Epidermal melanocyte (primary cell): Measurements from ENCODE around the gene MIGA1.

Experiments
- DNase-seq: peaks from one replicate; pipeline ENCODE4 v3.0.0; 2011; ENCODE audit warnings: low spot score; ENCODE audit not compliant: insufficient read length

Gene MIGA1

DNA sequence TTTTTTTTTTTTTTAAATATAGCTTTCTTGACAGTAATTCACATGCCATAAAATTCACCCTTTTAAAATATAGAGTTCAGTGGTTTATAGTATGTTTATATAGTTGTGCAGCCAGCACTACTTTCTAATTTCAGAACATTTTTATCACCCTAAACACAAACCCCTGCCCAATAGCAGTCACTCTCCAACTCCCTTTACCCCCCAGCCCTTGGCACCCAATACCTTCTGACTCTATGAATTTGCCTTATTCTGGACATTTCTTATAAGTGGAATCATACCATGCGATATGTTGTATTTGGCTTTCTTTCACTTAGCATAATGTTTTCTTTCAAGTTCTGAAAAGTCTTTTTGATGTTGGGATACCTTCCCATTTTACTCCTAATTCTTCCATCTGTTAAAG lies 66.5 kb downstream of the MIGA1 start:
- DNase-seq: no peak

DNA sequence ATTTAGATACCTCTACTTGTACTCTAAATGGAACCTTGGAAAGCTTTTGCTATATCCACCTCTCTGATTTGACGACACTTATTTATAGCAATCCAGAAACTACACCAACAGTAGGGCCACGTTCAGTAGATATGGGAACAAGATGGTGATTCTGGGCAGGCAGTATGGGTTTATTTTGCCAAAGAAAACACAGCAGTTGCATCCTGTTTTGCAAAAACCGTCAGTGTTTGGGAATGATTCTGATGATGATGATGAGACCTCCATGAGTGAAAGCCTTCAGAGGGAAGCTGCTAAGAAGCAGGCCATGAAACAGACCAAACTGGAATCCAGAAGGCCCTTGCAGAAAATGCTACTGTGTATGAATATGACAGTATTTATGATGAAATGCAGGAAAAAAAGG lies 67.5 kb downstream of the MIGA1 start:
- no peak for DNase-seq

DNA sequence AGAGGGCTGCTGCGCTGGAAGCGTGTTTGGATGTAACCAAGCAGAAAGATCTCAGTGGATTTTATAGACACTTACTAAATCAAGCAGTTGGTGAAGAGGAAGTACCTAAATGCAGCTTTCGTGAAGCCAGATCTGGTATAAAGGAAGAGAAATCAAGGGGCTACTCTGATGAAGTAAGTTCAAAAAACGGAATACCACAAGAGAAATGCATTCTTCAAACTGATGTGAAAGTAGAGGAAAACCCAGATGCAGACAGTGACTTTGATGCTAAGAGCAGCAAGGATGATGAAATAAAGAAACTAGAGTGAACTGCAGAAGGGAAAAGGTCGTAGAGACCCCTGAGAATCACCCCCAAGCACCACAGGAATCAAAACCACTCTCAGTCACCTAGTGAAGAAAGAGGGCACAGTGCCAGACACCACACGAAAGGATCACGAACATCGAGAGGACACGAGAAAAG lies 68.2 kb downstream of the MIGA1 start:
- no peak for DNase-seq

DNA sequence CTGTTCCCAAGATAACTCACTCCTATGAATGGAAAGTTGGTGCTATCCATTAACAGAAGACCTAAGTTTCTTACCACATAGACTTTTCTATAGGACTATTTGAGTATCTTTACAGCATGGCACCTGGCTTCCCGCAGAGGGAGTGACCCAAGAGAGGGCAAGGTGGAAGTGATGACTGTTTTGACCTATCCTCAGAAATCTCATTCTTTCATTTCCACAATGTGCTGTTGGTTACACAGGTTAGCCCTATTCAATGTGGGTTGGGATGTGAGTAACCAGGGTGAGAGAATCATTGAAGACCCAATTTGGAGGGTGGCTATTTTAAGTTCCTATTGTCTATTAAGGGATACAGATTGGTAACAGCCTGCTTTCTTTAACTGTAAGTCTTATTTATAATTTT lies 70.6 kb downstream of the MIGA1 start:
- no peak for DNase-seq

DNA sequence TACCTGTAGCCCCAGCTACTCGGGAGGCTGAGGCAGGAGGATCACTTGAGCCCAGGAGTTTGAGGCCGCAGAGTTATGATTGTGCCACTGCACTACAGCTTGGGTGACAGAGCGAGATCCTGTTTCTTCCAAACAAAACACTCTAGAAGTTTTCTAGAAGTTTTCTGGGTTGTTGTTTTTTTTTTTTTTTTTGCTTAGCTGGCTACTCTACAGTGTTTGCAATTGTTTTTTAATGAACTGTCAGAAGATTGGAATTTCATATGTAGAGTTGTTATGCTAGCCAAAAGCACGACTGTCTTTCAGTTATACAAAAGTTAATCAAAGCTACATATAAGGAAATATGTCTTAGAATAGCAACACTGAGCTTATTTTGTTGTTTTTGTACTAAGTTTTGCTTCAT lies 78.1 kb downstream of the MIGA1 start:
- DNase-seq: no peak

DNA sequence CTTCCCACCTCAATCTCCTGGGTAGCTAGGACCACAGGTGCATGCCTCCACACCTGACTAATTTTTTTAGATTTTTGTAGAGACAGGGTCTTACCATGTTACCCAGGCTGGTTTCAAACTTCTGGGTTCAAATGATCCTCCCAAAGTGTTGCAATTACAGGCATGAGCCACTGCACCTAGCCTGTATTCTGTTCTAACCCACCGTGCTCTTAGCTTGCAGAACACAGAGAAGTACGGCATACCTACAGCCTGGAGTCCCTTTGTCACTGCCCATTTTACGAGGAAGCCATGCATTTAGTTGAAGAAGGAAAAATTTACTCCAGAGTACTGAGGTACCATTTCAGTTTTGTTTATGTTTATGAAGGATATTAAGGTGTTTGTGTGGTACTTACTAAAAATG lies 79.3 kb downstream of the MIGA1 start:
- DNase-seq: no peak

DNA sequence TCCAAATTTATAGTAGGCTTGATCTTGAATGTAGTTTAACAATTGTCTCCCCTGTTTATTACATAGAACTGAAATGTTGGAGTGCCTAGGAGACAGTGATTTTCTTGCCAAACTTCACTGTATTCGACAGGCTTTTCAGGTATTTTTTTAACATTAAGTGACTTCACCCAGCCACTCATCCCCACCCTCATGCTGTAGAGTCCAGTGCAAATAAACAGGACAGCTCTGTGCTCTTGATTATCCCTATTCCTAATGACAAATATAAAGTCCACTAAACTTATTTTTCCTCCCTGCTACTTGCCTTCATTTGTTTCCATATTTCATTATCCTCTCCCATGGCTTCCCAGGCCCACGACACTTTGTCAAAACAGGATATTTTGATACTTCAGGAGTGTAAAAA lies 79.8 kb downstream of the MIGA1 start:
- no peak for DNase-seq

DNA sequence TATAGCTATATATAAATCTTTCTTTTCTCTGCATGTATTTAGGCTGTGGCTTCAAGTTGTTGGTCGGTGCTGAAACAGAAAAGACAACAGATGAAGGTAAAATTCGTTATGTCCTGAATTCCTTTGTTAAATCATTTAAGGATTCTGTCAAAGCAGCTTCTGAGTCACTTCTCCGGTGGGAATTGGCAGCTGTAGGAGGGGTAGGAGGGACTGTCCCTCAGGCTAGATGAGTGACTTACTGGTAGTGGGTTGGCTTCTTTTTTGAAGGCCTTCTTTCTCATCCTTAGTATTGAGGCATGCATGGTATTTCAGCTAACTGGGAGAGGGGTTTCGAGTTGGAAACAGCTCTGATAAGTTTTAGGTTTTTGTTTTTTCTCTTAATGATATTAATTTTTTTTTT lies 86.8 kb downstream of the MIGA1 start:
- no peak for DNase-seq

DNA sequence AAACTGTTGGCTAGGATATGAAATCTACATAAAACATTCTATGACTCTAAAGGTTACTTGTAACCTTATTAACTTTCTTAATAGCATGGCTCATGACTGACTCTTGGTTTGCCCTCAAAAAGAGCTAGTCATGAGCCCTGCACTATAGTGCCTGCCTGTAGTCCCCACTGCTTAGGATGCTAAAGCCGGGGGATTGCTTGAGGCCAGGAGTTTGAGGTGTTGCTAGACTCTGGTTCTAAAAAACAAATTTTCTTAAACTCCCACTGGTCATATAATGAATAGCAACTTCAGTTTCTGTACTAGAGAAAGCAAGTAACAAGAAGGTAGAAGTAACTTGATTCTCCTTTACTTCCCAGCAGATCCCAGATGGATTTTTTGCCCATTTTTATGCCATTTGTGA lies 93.2 kb downstream of the MIGA1 start:
- DNase-seq: no peak

DNA sequence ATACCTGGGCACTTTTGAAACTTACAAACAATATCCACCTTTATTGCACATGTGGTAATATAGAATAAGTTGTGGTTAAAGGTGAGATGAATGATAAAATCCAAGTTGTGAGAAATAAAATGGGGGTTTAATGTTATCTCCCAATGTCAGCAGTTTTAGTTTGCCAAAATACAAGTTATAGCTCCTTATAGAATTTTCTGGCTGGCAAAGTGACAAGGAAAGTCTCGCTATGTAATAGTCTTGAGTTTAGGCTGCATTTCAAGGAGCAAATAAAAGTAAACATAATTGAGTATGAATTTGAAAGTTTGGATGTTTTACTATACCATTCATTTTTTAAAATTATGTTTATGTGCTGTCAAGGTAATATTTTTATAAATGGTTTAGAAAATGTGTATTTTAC lies 94.0 kb downstream of the MIGA1 start:
- no peak for DNase-seq

DNA sequence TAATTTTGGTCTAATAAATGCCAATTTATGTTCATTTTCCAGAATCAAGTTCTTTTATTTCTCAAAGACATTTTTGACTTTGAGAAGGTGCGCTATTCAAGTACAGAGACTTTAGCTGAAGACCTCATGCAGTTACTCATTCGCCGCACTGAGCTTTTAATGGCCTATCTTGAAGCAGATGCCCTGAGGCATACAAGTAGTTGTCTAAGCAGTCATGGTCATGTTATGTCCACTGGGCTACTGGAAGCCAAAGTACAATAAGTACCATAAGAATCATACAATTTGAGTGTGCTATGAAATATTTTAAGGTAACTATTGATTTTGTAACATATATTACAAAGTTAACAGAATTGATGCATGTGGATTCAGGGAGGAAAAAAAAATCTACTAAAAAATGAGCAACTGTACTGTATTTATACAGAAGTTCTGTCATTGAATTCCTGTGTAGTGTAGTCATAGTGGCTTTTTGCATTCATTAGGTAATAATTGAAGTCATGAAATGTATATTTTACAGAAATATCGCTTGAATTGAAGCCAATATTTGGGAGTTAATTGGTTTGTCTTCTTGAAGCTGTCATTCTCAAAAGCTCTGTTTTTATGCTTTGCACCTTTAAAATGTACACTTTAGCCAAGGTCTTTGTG lies 95.5 kb downstream of the MIGA1 start:
- no peak for DNase-seq

DNA sequence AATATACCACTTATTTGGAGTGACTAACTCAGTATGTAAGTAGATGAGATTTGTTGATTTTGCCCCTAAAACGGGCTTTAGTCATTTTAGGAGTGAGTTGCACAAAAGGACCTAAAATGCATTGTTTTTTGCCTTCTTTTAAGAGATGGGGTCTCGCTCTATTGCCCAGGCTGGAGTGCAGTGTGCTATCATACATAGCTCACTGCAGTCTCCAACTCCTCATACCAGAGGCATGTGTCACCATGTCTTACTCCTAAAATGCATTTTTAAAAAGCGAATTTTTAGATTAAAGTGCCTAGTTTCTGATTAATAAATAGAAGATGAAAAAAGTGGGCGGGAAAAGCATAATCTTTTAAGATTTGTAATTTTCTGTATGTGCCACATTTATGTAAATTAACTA lies 97.4 kb downstream of the MIGA1 start:
- DNase-seq: no peak

DNA sequence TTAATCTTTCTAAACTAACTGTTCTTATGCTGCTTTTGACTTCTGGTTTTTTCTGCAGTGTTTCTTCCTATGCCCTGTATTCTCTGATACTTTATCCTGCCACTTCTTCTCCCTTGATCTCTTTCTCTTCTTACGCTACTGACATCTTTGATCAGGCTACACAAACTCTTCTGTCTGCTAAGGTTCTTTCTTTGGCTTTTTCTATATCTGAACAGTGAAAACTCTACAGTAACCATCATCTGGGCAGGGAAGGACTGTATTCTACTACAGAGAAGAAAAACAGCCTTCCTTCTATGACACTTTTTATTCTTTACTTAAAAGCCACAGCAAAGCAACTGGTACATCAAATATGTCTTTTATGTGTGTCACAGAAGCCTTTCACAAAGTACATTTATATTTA lies 101.6 kb downstream of the MIGA1 start:
- DNase-seq: no peak

DNA sequence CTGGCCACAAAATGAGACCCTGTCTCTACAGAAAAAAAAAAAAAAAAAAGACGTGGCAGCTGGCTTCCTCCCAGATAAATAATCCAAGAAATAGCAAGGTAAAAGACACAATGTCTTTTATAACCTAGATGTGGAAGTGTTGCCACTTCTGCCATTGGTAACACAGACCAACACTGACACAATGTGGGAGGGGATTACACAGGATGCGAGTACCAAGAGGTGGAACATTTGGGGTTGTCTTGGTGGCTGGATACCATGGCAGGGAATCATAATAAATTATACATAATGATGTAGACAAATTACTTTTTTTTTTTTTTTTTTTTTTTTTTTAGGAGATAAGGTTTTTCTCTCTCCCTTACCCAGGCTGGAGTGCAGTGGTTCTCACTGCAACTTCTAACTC lies 103.0 kb downstream of the MIGA1 start:
- DNase-seq: no peak

DNA sequence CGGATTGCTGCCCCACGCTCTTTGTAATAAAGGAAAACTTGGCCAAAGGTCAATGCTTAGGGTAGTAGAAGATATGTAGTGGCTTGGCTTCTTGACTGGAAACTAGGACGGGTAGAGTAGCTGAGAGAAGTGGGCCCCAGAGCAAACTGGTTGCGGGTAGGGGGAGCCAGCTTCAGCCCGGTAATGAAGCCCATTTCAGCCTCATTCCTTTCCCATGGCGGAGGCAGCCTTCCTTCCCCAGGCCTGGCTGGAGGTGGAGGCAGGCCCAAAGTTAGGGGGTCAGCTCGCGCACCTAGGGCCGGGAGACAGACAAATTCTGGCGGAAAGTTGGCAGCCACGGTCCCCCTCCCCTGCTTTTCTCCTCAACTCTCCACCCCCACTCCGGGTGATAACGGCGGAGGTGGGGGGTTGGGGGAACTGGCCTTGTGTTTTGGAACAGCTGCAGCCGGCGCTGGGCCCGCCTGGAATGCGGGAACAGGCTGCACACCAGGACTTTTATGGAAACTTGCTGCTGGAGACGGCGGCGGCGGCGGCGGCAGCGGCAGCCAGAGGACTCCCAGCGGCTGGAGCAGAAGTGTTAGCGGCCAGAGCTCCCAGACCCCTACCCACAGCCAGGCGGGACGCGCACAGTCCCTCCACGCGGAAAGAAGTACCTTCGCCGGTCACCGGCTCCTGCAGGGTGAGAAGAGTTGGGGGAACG lies 108.8 kb downstream of the MIGA1 start, which contains the start of gene NEXN:
NEXN (plus strand) TSS at position 544 of the 700 bp plus-strand sequence. CDS start 27,483 bp downstream, outside the sequence.
- peak; percentile 49 for DNase-seq

DNA sequence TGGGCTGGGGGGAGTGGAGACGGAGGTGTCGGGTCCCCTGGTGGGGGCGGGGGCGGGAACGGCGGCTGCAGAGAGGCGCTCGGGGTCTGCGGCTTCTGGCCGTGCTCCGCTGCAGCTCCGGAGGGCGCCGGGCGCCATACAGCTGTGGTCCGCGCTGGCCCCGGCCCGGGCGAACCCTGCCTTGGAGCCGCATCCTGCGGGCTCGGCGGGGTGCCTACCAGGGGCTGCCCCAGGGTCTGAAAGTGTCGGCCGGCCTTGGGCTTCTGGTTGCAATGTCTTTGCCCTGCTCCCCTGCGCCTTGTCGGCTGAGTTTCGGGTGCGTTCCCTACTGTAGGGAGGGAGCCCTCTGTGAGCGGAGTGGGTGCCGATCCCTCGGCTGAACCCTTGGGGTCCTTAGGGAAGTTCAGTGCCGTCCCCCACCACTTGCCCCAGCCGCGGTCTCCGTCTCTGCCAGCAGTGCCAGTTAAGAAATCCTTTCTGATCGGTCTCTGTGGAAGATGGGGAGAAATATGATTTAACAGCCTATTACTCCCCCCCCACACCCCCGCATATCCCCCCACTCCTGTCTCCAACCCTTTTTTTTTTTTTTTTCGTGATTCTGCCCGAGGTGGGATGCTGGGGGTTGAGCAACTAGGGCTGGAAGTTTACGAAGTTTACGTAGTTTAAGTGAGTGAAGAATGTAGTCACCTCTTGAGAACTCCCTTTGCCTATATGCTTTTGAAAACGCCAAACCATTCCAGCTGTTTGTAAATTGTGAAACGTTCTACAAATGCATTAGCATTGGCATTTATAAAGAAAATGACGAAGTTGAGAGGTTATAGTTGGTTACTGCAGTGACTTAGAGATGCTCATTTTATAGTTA lies 109.6 kb downstream of the MIGA1 start:
- no peak for DNase-seq

DNA sequence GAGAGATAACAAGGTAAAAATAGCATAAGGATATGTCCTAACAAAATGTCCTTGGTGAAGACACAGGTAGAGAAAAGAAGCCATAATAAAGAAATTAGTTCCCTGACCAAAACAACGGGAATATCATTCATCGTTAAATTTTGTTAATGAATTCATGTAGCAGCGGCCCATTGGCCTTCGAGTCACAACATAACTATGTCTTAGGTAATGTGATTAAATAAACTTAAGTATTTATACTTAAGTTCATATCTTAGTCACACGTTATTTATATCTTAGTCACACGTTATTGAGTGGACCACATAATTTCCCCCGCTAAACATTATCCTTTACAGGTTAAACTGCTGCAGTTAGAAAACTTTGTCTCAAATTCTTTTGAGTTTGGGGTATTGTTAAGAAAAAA lies 110.2 kb downstream of the MIGA1 start:
- no peak for DNase-seq

DNA sequence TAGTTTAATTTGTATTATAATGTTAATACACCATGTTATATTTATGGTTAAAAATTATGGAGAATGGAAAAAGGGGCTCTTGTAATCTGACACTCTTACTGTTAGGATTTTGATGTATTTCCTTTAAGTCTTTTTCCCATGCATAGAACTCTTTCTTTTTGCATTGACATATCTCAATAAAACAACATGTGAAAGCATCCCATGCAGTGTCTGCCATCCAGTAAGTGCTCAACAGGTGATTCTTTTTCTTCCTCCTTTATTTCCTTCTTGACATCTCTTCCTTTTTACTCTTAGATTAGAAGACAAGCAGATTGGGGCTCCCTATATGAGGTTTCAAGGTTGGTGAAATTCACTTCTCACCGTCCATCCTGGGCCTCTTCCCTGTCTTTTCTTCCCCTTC lies 111.8 kb downstream of the MIGA1 start:
- DNase-seq: no peak

DNA sequence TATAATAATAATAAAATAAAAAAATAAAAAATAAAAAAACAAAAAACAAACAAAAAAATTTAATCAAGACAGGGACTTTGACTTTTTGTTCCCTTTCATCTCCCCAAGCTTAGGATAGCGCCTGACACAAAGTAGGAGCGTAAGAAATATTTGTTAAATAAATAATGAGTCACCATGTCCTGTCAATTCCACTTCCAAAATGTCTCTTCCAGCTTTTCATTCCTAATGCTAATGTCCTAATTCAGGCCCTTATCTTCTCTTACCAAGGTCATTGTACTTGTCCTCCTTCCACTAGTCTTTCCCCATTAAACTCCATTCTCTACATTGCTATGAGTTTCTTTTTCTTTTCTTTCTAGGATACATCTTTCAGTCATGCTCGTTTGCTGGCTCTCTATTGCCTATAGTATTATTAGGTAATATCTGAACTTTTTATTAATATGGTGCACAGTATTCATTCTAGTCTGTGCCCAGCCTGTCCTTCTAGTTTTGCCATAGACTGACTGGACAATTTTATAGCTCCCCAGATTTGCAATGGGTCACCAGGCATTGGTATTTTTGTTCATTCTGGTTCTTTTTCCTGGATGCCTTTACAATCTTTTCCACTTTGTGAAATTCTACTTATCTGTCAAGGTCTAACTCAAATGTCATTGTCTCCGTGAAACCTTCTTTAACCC lies 120.3 kb downstream of the MIGA1 start:
- no peak for DNase-seq

DNA sequence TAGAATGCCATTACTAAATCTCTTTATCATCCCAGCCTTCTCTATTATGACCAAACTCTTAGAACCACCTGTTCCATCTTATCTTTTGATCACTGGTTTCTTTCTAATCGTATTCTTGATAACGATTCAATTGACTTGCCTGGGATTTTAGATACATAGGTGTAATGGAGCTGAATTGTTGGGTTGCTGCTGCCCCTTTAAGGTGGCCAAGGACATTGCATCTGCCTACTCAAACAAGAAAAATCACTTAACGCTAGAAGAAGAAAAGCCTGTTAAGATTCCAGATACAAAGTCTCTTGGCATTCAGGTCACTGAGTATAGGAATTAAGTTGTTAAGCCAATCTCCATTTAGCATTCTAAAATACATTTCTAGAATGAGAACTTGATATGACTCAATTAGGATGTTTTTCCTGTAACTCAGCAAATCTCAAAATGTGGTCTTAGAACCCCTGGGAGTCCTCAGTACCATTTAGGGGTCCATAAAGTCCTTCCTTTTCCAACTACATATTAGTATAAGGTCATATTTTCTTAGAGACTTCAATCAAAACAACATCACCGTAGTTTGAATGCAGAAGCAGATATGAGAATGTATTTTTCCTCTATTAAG lies 121.3 kb downstream of the MIGA1 start:
- DNase-seq: no peak

DNA sequence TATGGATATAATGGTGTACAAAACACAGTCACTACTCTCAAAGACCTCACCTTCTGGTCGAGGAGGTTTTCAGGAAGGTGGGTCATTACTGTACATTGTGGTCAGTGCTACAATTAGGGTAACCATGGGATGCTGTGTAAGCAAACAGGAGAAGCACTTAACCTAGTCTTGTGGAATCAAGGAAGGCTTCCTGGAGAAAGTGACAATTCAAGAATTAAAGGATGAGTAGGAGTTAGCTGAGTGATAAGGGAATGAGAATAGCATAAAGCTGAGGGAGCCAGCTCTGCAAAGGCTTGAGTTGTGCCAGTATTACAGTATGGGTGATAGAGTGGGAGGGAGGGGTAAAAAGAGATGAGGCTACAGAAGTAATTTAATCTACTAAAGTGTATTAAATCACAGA lies 126.2 kb downstream of the MIGA1 start:
- DNase-seq: no peak
